GM18870 (cell line): ENCODE measurements around the gene RGS7.
"Not testable (repeated sequence)": the region's sequence is repeated elsewhere in the genome, so short reads cannot be mapped to it uniquely, and the experiment has no call there.

Experiments
- ATAC-seq: cut with Tn5 transposase; IDR thresholded peaks from one replicate; pipeline ENCODE4 v1.9.1; 2021; ENCODE audit warnings: moderate library complexity; ENCODE audit not compliant: unreplicated experiment

The RGS7 gene

DNA sequence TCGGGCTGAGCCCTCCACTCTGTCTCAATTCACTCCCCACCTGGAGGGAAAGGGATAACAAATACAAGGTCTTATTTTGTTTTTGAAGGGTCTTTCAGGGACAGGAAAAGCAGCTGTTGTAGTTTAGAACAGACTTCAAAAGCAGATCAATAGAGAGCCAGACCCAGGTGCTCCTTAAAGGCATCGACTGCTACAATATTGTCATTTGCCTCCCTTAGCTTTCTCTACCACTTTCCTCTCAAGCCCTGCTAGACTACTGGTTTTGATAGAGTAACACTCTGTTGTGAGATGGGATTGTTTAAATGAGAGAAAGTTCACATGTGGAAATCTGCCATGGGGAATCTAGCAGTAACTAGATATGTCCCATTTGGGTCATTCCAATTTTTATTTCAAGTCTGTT, 24.0 kb downstream of the RGS7 start:
- no peak for ATAC-seq

DNA sequence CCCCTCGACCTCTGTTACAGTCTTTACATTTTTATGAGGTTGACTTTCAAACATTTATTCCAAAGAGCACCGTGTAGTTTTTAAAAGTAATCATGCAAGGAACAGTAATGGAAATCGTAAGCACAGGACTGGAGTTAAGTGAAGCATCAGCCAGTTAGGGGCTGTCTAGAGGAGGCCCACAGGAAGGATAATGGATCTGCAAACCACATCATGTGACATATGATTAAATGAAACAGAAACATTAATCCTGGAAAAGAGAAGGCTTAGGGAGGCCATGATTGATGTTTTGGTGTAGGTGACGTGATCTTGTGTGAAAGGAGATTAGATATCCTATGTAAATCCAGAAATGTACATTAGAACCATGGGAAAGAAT, 25.0 kb downstream of the RGS7 start:
- ATAC-seq = no peak

DNA sequence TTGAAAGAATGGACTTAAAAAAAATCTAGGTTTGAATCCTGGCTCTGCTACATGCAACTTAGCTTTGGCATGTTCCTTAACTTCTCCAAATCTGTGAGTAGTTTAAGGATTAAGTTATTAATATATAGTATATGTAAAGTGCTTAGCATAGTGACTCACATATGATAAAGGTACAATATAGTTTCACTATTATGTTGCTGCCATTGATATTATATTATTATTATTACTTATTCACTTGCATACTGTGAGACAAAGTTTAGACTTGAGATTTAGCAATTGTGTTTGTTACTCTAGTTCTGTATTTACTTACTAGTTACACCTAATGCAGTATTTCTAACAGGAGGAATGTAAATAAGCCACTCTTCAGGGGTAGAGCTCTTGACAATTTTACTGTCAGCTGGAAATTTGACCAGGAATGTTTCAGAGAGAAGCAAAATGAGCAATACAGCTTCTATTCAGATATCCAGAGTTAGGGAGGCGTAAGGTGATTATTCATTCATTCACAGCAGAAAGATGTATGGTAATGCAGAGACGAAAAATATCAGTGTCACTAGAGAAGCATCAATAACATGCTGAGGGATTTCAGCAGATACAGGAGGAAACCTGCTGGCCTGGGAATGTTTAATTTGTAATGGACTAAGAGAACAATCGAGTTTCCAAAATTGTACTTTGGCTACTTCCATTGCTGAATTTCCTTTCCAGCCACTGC, 25.5 kb downstream of the RGS7 start:
- ATAC-seq = peak; percentile 26

DNA sequence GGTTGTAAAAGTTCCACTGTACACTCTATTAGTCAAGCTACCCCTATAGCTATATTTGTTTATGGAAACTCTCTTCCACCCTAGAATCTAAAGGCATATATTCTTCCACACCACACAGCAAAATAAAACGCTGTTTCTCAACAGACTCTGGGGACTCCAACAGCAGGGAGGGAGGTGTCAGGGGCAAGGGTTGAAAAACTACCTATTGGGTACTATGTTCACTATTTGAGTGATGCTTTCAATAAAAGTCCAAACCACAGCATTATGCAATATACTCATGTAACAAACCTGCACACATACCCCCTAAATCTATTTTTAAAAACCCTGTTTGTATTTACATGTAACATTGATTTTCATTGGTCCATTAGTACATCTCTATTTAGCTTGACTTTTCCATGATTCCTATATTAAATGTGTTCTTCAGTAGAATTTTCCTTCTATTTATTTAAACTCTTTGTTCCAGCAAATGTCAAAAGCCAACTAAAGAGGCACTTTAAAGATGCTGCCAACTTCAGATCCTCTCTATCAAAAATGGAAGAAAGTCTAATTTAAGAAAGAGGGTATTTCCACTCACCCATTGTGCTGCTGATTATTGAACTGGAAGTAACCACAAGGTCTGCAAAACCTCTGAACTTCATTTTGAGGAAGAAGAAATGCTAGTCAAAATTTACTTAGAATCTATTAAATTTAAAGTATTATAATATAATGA, 26.2 kb downstream of the RGS7 start:
- ATAC-seq = peak; percentile 63

DNA sequence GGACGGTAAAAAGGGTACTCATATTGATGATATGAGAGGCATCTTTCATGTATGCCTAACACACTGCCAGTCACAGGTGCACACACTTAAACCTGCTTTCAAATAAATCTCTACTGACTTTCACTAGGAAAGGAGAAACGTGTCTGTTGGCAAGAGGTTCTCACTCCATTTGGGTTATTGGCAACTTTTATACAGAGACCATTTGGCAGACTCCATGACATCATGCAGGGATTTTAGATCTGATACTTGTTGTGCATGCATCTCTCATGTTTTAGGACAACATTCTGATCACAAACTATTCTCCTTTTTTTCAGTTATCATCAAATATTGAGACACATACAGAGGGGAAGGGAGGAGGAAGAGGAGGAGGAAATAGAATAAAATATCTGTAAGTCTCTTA, 31.5 kb downstream of the RGS7 start:
- no peak for ATAC-seq

DNA sequence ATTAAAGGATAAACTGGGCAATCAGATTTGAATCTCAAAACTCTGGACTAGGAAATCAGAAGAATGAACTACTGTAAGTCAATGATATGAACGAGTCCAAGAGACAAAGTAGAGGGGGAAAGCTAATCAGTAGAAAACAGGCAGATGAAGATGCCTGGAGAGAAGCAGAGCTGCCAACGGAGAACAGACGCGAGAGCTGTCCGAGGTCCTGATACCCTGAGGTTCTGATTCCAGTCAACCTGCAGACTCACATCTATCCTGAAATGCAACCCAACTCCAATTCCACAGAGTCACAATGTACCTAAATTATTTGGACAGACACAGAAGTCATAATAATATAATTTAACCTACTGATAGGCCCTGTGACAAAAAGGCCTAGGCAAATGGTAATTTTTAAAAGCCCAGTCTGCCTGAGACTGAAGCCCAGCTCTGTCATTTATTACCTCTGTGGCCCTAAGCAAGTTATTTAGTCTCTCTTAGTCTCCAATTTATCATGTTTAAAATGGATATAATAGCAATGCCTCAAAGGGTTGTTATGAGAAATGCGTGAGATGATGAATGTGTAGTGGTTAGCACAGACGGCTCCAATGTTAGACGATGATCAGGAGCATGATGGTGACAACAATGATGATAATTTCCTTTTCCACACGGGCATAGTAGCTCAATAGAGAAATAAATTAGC, 33.4 kb downstream of the RGS7 start:
- no peak for ATAC-seq

DNA sequence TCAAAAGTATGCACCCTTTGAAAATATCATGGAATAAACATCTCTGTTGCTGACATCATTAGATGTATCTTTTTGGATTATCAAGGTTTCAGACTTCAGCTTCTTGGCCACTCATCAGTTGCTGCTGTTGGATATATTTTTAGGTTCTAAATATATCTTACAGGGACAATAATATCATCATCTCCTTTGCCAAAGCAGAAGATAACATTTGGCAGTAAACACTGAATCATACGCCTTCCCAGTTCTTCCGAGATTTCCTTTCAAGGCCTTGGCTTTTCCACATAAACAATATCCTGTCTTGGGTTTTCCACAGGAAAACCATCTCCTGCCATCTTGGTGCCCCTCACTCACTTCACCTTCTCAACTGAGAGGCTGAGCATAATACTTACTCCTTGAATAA, 39.3 kb downstream of the RGS7 start:
- ATAC-seq = no peak

DNA sequence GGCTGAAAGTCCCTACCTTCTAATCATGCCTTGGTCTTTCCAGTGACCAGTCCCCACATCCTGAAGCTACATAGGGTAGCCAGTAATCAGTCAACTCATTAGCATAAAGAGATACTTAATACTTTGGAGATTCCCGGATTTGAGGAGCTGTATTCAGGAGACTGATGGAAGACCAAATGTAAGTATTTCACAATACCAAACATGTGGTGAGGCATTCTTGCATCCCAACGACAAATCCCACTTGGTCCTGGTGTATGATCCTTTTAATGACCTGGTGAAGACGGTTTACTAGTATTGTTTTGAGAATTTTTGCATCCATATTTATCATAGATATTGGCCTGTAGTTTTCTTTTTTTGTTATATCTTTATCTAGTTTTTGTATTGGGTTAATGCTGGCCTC, 40.6 kb downstream of the RGS7 start:
- ATAC-seq = no peak

DNA sequence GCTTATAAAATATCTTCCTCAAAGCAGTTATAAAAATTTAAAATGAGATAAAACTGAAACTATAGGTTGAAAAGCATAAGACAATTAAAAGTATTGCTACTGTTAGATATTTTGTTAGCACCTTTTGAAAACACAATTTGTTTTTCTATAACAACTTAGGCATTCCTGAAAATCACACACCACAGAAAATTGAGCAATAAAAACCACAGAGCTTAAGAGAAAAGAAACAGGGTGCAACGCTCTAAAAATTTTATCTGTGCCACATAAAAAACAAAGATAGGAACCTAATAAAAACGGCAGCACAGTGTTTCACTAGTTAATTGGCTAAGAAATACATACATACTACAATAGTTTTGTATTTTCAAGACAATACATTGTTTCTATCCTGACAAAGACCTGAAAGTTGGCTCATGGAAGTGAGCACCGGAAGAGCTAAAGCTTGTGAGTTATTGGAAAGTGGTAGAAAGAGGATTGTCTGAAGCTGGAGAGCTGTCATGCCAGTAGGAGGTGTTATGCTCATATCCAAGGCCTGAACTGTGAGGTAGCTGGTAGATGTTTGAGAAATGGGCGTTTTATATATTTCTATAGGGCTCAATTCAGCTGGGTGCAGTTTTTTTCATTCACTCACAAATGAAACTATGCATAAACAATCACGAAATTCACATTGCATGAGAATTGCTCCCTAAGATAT, 45.8 kb downstream of the RGS7 start:
- ATAC-seq = no peak

DNA sequence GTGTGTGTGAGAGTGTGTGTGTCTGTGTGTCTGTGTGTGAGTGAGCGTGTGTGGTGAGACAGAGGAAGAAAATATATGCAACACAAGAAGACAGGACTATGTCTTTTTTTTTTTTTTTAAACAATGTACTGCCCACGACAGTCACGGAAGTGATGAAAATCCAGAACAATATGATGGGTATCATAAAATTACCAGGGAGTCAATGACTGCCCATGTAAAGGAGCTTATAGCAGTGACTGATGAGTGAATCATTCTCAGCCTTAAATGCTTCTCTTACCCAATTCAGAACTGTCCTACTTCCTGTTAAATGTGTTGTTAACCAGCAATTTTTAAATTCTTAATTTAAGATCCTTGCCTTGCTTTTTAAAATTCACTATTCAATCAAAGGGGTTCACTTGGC, 46.6 kb downstream of the RGS7 start:
- no peak for ATAC-seq

DNA sequence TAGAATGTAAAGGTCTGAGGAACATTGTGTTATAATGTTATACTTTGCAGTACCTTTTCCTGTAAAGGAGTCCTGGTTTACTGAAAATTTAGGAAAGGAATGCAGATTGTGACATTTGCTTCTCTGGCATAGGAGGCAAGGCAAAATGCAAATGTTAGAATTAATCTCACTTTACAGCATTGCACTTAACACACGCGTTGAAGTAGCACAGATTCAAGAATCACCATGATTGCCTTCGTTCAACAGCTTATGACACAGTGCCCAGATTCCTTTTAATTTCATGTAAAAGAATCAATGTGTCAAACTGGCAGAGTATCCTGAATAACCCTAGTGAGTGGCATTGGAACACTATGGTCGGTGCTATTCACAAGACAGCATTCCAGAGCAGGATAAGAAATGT, 47.4 kb downstream of the RGS7 start:
- no peak for ATAC-seq

DNA sequence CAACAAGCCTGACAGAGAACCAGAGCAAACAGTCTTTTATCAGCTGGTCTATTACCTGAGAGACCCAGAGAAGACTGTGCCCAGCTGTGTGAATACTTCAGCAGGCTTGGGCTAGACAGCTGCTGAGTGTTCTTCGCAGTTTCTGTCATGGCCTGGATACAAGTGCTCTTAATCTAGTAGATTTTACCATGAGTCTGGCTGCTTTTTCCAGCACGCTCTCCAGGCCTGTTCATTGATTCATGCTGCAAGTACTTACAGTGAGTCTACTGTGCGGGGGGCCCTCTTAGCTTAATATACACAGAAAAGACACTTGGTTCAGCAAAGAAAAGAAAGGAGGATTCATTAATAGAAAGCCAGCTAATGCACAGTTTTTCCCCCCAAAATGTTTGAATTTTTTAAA, 48.5 kb downstream of the RGS7 start:
- ATAC-seq = no peak

DNA sequence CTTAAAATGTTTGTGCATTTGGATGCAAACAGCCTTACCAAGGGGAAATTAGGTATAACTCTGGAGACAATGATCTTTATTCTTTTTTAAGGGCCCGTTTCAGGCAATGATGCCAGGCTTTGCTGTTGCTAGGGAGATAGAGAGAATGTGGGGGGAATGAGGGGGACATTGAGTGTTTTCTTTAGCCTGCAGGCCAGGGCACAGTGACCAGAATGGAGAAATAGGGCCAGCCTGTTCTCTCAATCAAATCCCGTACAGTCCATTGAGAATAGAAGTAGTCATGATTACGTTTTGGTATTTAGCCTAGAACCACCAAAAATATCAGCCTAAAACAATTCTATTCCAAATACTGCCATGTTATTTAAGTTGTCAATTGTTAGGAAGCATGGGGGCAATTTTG, 49.0 kb downstream of the RGS7 start:
- ATAC-seq = no peak

DNA sequence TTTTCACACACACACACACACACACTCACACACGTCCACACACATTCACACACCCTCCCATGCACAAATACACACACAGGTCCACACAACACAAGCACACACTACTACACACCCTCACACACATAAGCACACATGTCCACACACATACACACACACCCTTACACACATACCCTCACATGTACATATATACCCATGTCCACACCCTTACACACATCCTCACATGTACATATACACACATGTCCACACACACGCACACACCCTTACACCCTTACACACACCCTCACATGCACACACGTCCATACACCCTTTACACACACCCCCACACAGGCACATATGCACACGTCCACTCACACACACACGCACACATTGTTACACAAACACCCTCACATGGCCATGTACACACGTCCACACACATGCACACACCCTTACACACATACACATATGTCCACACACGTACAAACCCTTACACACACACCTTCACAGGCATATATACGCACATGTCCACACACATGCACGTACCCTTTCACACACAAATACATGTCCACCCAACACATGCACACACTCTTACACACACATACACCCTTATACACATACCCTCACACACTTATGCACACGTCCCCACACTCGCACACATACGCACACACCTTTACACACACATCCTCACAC, 50.7 kb downstream of the RGS7 start:
- ATAC-seq = no peak

DNA sequence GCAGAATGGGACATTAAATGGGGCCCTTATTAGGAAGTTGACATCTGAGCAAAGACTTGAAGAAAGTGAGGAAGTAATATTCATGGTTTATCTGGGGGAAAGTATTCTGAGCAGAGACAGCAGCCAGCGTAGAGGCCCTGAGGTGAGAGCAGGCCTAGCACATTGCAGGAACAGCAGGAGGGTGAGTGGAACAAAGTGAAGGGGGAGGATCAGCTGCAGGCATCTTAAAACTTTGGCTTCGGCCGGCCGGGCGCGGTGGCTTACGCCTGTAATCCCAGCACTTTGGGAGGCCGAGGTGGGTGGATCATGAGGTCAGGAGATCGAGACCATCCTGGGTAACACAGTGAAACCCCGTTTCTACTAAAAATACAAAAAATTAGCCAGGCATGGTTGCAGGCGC, 55.0 kb downstream of the RGS7 start:
- not testable (repeated sequence) for ATAC-seq

DNA sequence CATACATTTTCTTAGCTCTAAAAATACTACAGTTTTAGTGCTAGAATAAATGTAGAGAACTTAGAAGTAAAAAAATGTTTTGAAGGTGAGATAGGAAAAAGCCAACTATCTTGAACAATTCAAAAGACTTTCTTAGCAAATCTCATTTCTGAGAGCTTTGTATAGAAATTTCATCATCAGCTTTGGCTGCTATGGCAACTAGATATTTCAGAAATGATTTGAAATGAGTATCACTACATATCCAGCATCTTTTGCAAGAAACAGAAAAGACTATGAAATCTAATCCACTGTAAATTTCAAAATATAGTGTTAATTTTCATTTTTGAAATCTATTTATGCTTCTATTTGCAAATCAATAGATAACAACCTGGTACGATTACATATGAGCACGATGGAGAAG, 57.7 kb downstream of the RGS7 start:
- ATAC-seq = no peak

DNA sequence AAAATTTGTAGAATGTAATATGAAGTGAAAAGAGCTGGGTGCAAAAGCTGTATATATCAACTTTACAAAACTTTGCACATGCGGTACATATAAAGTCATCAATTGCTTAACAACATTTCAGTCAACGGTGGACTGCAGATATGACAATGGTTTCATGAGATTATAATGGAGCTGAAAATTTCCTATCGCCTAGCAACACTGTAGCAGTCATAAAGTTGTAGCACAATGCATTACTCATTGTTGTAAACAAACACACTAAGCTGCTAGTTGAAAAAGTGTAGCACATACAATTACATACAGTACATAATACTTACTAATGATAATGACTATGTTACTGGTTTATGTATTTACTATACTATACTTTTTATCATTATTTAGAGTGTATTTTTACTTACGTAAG, 64.0 kb downstream of the RGS7 start:
- ATAC-seq = no peak

DNA sequence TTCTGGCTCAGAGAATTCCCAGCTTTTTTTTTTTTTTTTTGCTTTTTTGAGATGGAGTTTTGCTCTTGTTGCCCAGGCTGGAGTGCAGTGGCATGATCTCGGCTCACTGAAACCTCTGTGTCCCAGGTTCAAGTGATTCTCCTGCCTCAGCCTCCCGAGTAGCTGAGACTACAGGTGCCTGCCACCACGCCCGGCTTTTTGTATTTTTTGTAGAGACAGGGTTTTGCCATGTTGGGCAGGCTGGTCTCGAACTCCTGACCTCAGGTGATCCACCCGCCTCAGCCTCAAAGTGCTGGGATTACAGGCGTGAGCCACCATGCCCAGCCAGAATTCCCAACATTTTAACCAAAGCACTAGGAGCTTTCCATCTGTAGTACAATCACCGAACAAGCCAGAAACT, 65.5 kb downstream of the RGS7 start:
- not testable (repeated sequence) for ATAC-seq

DNA sequence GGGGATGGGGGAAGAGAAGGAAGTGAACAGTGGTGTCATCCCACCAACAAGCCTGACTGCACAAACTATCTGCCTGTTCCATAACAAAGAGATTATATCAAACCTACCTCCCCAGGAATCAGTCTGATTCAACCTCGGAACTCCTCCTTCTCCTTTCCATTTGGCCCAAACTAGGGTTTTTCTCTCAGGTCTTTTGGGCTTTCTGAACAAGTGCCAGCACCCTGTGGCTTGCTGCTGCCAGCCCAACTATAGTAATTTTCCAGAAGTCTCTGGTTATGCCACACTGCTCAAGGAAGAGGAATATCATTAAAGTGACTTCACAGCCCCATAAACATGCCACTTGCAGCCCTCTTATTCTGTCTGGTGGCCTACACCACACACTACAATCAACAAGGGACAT, 70.5 kb downstream of the RGS7 start:
- ATAC-seq = no peak

DNA sequence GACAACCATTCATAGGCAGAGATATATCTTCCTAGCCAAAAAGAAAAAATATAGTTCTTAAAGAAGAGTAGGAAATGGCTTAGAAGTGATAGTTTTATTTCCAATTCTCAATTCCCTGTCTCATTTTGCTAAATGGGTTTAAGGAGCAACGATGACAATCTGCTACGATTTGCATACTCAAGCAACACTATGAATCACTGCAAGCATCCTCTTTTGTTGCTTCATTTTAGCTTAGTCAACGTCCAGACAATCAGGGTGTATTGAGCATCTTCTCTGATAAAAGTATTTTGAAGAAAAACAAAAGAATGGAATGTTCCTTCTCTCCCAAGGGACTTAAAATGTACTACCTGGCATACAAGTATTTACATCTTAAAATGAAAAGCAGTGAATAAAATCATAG, 80.6 kb downstream of the RGS7 start:
- no peak for ATAC-seq

DNA sequence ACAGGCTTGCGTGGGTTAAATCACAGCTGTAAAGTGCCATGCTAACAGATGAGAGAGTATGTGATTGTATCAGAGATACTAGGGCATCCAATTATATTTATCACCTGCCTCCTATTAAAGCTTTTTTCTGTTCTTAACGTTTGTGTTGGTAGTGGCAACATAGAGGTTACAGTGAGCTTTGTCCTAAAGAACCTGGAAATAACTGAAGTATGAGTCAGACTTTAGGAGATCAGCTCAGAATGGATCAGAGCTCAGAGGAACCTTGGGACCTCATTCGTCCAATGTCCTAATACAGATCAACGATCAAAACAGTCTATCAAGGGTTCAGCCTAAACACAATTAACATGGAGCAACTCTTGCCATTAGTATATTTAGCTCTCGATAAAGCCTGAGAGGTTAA, 81.0 kb downstream of the RGS7 start:
- no peak for ATAC-seq
